WTC11 (cell line): ENCODE results near the gene FXYD6.

ENCODE experiments used
- AR ChIP-seq: fragments of 250-450 bp; sonication (Bioruptor Pico); IDR thresholded peaks from 2 replicates; pipeline ENCODE4 v1.9.0; 2021; ENCODE audit warnings: mild to moderate bottlenecking
- CTCF ChIP-seq: fragments of 200-600 bp; IDR thresholded peaks from 2 replicates; pipeline ENCODE4 v1.8.0; 2022; ENCODE audit warnings: antibody characterized with exemption
- NFYB ChIP-seq: sonication (generic); formaldehyde crosslinking; conservative IDR thresholded peaks from 2 replicates; pipeline ENCODE4 v1.8.0; 2022; ENCODE audit warnings: low read depth, missing genetic modification reagents
- OVOL2 ChIP-seq: fragments of 250-450 bp; sonication (Bioruptor Pico); IDR thresholded peaks from 2 replicates; pipeline ENCODE4 v1.9.0; 2021; ENCODE audit warnings: mild to moderate bottlenecking, borderline replicate concordance
- PRDM15 ChIP-seq: sonication (generic); formaldehyde crosslinking; IDR thresholded peaks from 2 replicates; pipeline ENCODE4 v1.8.0; 2022; ENCODE audit warnings: missing genetic modification reagents
- RELA ChIP-seq: sonication (generic); formaldehyde crosslinking; IDR thresholded peaks from 2 replicates; pipeline ENCODE4 v1.8.1; 2022; ENCODE audit warnings: missing genetic modification reagents, mild to moderate bottlenecking, borderline replicate concordance
- USF2 ChIP-seq: sonication (generic); formaldehyde crosslinking; IDR thresholded peaks from 2 replicates; pipeline ENCODE4 v1.8.1; 2023; ENCODE audit warnings: mild to moderate bottlenecking, missing genetic modification reagents, moderate library complexity
- ZNF263 ChIP-seq: sonication (generic); formaldehyde crosslinking; IDR thresholded peaks from 2 replicates; pipeline ENCODE4 v1.8.1; 2022; ENCODE audit warnings: low read depth, mild to moderate bottlenecking, moderate library complexity, missing genetic modification reagents
- ZNF396 ChIP-seq: fragments of 250-450 bp; sonication (Bioruptor Pico); IDR thresholded peaks from 2 replicates; pipeline ENCODE4 v1.8.0; 2021; ENCODE audit warnings: mild to moderate bottlenecking, moderate library complexity, borderline replicate concordance

GRCh38 chr11:117820071-117820470 lies 56.4 kb downstream of the FXYD6 start:
- TF ChIP-seq CTCF (no peak), OVOL2 (CRISPR knock-in tag) (no peak), NFYB (CRISPR knock-in tag) (no peak), ZNF396 (CRISPR knock-in tag) (no peak), RELA (CRISPR knock-in tag) (no peak), PRDM15 (CRISPR knock-in tag) (no peak), AR (CRISPR knock-in tag) (no peak), USF2 (CRISPR knock-in tag) (no peak), ZNF263 (no peak)
